Left renal pelvis (tissue), 4 donors: ENCODE results near the gene C7orf33. TPM values are rescaled to one million over a fixed set of nuclear protein-coding genes. Genes with fewer than 3 reads are reported as not detected.
A peak's percentile ranks its signal among the peaks of the same experiment; 100 is the strongest.

Source experiments
- DNase-seq, 4 donors: peaks; one replicate each; pipeline ENCODE4 v3.0.0-alpha.2; 2013; ENCODE audit warnings: low read depth in 4 of 4, low spot score in 3 of 4
- polyA plus RNA-seq, 4 donors: library from polyadenylated mRNA; unstranded; fragments of 120-200 nt; gene quantifications; one replicate each; pipeline ENCODE4 v1.2.1, GENCODE V29; 2013; ENCODE audit not compliant: insufficient read length in 4 of 4

The C7orf33 gene
- polyA plus RNA-seq, 4 donors = not detected

- DNase-seq = no peak
These were observed 34.2 kb downstream of the C7orf33 start for GRCh38 chr7:148624735-148625134.

GRCh38 chr7:148625342-148625741 lies 34.8 kb downstream of the C7orf33 start:
- peak in 1 of 4 donors; percentile 32 for DNase-seq

GRCh38 chr7:148626828-148627227 lies 36.3 kb downstream of the C7orf33 start:
- DNase-seq = no peak

GRCh38 chr7:148628011-148628410 lies 37.4 kb downstream of the C7orf33 start:
- no peak for DNase-seq

GRCh38 chr7:148630078-148630477 lies 39.5 kb downstream of the C7orf33 start:
- DNase-seq = no peak

- no peak for DNase-seq
These were observed 43.2 kb downstream of the C7orf33 start for GRCh38 chr7:148633761-148634160.

- no peak for DNase-seq
These were observed 46.5 kb downstream of the C7orf33 start for GRCh38 chr7:148637094-148637493.

GRCh38 chr7:148645898-148646297 lies 55.3 kb downstream of the C7orf33 start:
- DNase-seq = no peak

GRCh38 chr7:148650232-148650858 lies 59.8 kb downstream of the C7orf33 start:
- no peak for DNase-seq

GRCh38 chr7:148652773-148653172 lies 62.2 kb downstream of the C7orf33 start:
- DNase-seq = no peak

GRCh38 chr7:148657929-148658328 lies 67.4 kb downstream of the C7orf33 start:
- DNase-seq = no peak

GRCh38 chr7:148661471-148661870 lies 70.9 kb downstream of the C7orf33 start:
- DNase-seq = no peak

- no peak for DNase-seq
These were observed 72.1 kb downstream of the C7orf33 start for GRCh38 chr7:148662646-148663045.

GRCh38 chr7:148664324-148664723 lies 73.8 kb downstream of the C7orf33 start:
- DNase-seq = peak in 2 of 4 donors; percentile 5

- no peak for DNase-seq
These were observed 74.7 kb downstream of the C7orf33 start for GRCh38 chr7:148665221-148665620.

Other genes with a start within 250 kb of the C7orf33 start
- 10 to 100 TPM; 52.8 to 67.5 (median 61.0) TPM for gene CUL1, start 108.1 kb downstream of the C7orf33 start, polyA plus RNA-seq